Lower leg skin (tissue), 4 donors: ENCODE results near the gene SRSF1. TPM values are rescaled to one million over a fixed set of nuclear protein-coding genes. Genes with fewer than 3 reads are reported as not detected.
A peak's percentile ranks its signal among the peaks of the same experiment; 100 is the strongest.

ENCODE experiments used
- DNase-seq, 2 donors: peaks; one replicate each; pipeline ENCODE4 v3.0.0-alpha.2; 2019; ENCODE audit warnings: low spot score in 2 of 2
- H3K4me3 ChIP-seq: fragments of 200-600 bp; sonication (generic); 2 replicates; pipeline ENCODE4 v1.5.1; 2017; ENCODE audit warnings: mild to moderate bottlenecking, low read depth; ENCODE audit not compliant: poor library complexity, severe bottlenecking
- CTCF ChIP-seq, 3 donors: fragments of 450-650 bp; IDR thresholded peaks; one replicate each; pipeline ENCODE4 v1.5.1; 2016; ENCODE audit warnings: antibody characterized with exemption in 3 of 3, mild to moderate bottlenecking in 3 of 3, moderate library complexity in 2 of 3
- POLR2A ChIP-seq, 2 donors: fragments of 450-650 bp; IDR thresholded peaks; one replicate each; pipeline ENCODE4 v1.6.1; 2016 to 2017; ENCODE audit warnings: antibody characterized with exemption in 2 of 2, mild to moderate bottlenecking in 1 of 2, moderate library complexity in 1 of 2
- WGBS, 2 donors: methylation state at CpG; one replicate each; pipeline ENCODE4 v1.1.5; 2018; 5-methylcytosine and 5-hydroxymethylcytosine counted together
- intact Hi-C: fragments of 100-400 bp; cut with DNase I; formaldehyde crosslinking; loops from one replicate; pipeline ENCODE4 v1.15.0; 2023; ENCODE audit warnings: low total_unique reads
- total RNA-seq, 4 donors: library from RNA; depleted of rRNA; stranded (reverse); fragments of >200 nt; gene quantifications; one replicate each; pipeline ENCODE4 v1.1.0, GENCODE V29; 2016

The SRSF1 gene
- total RNA-seq, 4 donors from 2014 or later, result 82.3 to 128 (median 104) TPM

GRCh38 chr17:58028578-58028977 lies 21.5 kb upstream of the SRSF1 start:
- intact Hi-C loops, result no loop called here
- TF ChIP-seq CTCF (IDR thresholded peaks at IDR 0.05) (no peak), POLR2A (IDR thresholded peaks at IDR 0.05) (no peak)

DNA sequence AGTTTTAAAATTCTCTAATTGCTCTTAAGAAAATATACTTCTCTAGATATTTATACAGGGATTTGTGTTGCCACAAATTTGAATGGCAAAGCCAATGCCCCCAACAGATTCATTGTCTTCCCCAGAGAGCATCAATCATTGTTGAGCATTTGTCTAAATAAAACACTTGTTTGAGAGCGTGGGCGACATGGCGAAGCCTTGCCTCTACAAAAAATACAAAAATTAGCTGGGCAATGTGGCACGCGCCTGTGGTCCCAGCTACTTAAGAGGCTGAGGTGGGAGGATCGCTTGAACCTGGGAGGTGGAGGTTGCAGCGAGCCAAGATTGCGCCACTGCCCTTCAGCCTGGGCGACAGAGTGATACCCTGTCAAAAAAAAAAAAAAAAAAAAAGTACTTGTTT lies 13.4 kb upstream of the SRSF1 start:
- no peak overlapping the region for H3K4me3 ChIP-seq
- 87 to 90% methylated on average over 9 of the region's 9 CpGs for WGBS, 2 donors
- no peak for DNase-seq
- no peak for TF ChIP-seq POLR2A (IDR thresholded peaks at IDR 0.05)
- no peak for TF ChIP-seq CTCF (IDR thresholded peaks at IDR 0.05)
- intact Hi-C loops, result no loop called here

More at GRCh38 chr17:58028578-58028977, 21.5 kb upstream of the SRSF1 start:
- no peak for DNase-seq
- no peak overlapping the region for H3K4me3 ChIP-seq

GRCh38 chr17:58019521-58019920 lies 12.5 kb upstream of the SRSF1 start:
- no peak for TF ChIP-seq POLR2A (IDR thresholded peaks at IDR 0.05)
- intact Hi-C loops, result no loop called here
- no peak for DNase-seq
- H3K4me3 ChIP-seq, result no peak overlapping the region

- TF ChIP-seq CTCF (IDR thresholded peaks at IDR 0.05) (no peak), POLR2A (IDR thresholded peaks at IDR 0.05) (no peak)
- no peak overlapping the region for H3K4me3 ChIP-seq
- WGBS, 2 donors, result 62 to 67% methylated on average over 3 of the region's 3 CpGs
- no peak for DNase-seq
- intact Hi-C loops, result no loop called here
These were observed 12.0 kb upstream of the SRSF1 start for GRCh38 chr17:58019039-58019438.

GRCh38 chr17:58010067-58010799 lies 3.2 kb upstream of the SRSF1 start:
- intact Hi-C loops, result no loop called here
- H3K4me3 ChIP-seq, result no peak overlapping the region
- no peak for DNase-seq
- WGBS, 2 donors, result 89 to 98% methylated on average over 10 of the region's 10 CpGs
- no peak for TF ChIP-seq CTCF (IDR thresholded peaks at IDR 0.05)
- no peak for TF ChIP-seq POLR2A (IDR thresholded peaks at IDR 0.05)

DNA sequence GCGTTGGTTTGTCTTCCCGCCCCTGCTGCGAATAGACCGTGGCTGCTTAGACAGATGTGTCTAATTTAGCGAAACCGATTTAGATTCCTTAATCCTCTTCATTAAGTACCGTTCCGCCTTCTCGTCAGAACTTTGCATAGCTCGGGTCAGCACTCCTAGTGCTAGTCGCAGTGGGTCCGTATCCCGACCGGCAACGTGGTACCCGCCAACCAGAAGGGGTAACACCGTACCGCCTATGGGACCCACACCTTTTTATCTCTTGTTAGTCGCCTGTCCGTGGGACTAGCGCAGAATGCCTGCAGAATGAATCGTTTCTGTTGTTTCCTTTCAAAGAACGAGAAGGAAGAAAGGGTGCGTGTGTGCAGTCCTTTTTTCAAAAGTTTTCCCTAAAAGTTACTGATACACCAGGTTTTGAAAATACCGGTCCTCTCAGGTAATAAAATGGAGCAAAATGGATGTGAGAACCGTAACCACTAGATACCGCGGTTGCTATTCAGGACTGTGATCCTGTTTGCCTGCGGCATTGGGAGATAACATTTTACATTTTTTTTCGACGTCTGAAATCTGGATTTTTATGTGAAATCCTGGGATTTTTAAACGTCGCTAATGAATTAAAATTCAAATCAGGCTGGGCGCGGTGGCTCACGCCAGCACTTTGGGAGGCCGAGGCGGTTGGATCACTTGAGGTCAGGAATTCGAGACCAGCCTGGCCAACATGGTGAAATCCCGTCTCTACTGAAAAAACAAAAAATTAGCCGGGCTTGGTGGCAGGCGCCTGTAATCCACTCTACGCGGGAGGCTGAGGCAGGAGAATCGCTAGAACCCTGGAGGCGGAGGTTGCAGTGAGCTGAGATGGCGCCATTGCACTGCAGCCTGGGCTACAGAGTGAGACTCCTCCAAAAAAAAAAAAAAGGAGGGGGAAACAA lies 998 bp upstream of the SRSF1 start:
- WGBS, 2 donors, result 21 to 22% methylated on average over 47 of the region's 47 CpGs
- DNase-seq, result no peak
- intact Hi-C loops, result no loop called here
- peak overlapping the region; percentile 33 for H3K4me3 ChIP-seq
- TF ChIP-seq POLR2A (IDR thresholded peaks at IDR 0.05), result no peak
- TF ChIP-seq CTCF (IDR thresholded peaks at IDR 0.05), result no peak
